NB4 (cell line): ENCODE data around the gene GRIK1.

ENCODE experiments used
- MYC ChIP-seq: IDR thresholded peaks from 2 replicates; pipeline ENCODE4 v1.6.1; 2011; ENCODE audit warnings: low read depth, low read length
- POLR2A ChIP-seq: IDR thresholded peaks from 2 replicates; pipeline ENCODE4 v1.6.1; 2011; ENCODE audit warnings: mild to moderate bottlenecking; ENCODE audit not compliant: insufficient read length; ENCODE audit errors: extremely low read depth
- TF ChIP-seq, protein P1 (sequence below): IDR thresholded peaks from one replicate; pipeline ENCODE4 v1.5.1; 2012; ENCODE audit warnings: low read depth, low read length

DNA sequence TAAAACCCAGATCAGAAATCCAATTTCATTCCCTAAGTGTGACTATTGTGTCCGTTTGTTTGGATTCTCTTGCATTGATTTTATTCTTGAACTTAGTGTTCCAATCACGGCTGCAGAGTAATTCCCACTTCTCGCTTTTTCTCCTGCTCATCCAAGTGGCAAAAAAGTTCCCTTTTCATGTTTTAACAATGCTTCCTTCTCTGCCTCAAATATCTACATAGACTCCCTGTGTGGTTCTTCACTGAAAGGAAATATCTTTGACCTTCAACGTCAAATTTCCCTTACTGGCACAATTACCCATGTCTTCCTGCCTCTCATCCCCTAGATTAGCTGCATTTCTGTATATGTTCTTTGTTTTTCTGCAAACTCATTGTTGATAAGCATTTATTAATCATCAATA, 335.7 kb downstream of the GRIK1 start:
- TF ChIP-seq, protein P1, sequence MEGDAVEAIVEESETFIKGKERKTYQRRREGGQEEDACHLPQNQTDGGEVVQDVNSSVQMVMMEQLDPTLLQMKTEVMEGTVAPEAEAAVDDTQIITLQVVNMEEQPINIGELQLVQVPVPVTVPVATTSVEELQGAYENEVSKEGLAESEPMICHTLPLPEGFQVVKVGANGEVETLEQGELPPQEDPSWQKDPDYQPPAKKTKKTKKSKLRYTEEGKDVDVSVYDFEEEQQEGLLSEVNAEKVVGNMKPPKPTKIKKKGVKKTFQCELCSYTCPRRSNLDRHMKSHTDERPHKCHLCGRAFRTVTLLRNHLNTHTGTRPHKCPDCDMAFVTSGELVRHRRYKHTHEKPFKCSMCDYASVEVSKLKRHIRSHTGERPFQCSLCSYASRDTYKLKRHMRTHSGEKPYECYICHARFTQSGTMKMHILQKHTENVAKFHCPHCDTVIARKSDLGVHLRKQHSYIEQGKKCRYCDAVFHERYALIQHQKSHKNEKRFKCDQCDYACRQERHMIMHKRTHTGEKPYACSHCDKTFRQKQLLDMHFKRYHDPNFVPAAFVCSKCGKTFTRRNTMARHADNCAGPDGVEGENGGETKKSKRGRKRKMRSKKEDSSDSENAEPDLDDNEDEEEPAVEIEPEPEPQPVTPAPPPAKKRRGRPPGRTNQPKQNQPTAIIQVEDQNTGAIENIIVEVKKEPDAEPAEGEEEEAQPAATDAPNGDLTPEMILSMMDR = no peak
- TF ChIP-seq POLR2A (no peak), MYC (no peak)
